ENCODE data around the gene GJA3. TPM values are rescaled to one million over a fixed set of nuclear protein-coding genes. Genes with fewer than 3 reads are reported as not detected.

GJA3 gene
- total RNA-seq, 4 donors from 2014 or later, result 0.11 to 0.54 (median 0.41) TPM

DNA sequence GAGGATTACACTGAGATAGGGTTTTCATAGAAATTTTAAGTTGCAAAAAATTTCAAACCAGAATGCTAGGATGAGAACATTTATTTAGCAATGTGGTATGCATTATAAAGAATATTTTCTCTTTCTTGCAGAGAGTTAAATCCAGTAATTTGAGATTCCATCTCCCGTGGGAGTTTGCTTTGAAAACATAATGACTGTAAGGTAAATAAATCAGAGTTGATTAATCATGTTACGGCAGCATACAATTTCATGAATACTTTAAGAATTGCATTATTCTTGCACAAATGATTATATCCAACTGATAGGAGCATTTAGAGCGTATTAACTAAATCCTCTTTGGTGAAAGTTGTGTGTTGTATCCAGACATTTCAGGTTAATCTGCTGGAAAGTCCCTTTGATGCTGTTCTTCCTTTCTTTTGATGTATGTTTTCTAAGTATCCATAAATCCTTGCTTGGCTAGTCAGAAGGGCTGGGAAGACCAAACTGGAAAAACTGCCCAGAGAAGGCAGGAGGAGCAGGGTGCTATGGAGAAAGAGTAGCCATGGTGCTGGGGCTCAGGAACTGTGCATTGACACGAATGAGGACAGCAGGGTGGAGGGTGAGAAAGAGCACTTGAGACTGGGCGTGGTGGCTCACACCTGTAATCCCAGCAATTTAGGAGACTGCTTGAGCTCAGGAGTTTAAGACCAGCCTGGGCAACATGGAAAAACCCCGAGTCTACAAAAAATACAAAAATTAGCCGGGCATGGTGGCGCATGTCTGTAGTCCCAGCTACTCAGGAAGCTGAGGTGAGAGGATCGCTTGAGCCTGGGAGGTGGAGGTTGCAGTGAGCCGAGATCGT, 4.8 kb upstream of the GJA3 start:
- no peak for TF ChIP-seq CTCF (IDR thresholded peaks at IDR 0.05)
- no peak for TF ChIP-seq POLR2A (IDR thresholded peaks at IDR 0.05)
- H3K27ac ChIP-seq, result no peak overlapping the region
- no peaks in the 10 kb centered on the region for H3K9me3 ChIP-seq
- DNase-seq, result no peak
- peaks cover 14% of the 10 kb centered on the region for H3K27me3 ChIP-seq
- WGBS, 2 donors, result 68 to 73% methylated on average over 11 of the region's 11 CpGs
- H3K4me1 ChIP-seq, result peaks cover 0 to 12% of the 10 kb centered on the region in 2 donors
- intact Hi-C loops (cut with DNase I), result loop anchor here (10.0 kb wide), 1 partner anchor 231 kb away; no protein-coding TSS in a partner anchor
- no peaks in the 10 kb centered on the region for H3K36me3 ChIP-seq
- H3K4me3 ChIP-seq (replicated peaks in 1 of 3), result no peak overlapping the region

GRCh38 chr13:20161951-20162300, 1.1 kb upstream of the GJA3 start:
- DNase-seq, result no peak
- H3K27ac ChIP-seq, result no peak overlapping the region
- peaks cover 43% of the 10 kb centered on the region for H3K27me3 ChIP-seq
- intact Hi-C loops (cut with DNase I), result loop anchor here (10.0 kb wide), 1 partner anchor 227 kb away; no protein-coding TSS in a partner anchor
- no peaks in the 10 kb centered on the region for H3K9me3 ChIP-seq
- 67 to 79% methylated on average over 7 to 13 of the region's 16 CpGs for WGBS, 2 donors
- no peaks in the 10 kb centered on the region for H3K36me3 ChIP-seq
- TF ChIP-seq CTCF (IDR thresholded peaks at IDR 0.05), result no peak
- no peak overlapping the region for H3K4me3 ChIP-seq (replicated peaks in 1 of 3)
- H3K4me1 ChIP-seq, result peaks cover 6 to 20% of the 10 kb centered on the region in 2 donors

GRCh38 chr13:20161275-20161950, 561 bp upstream of the GJA3 start:
- intact Hi-C loops (cut with DNase I), result loop anchor here (10.0 kb wide), 1 partner anchor 227 kb away; no protein-coding TSS in a partner anchor
- 12 to 16% methylated on average over 25 to 26 of the region's 79 CpGs for WGBS, 2 donors
- Histone ChIP-seq H3K4me3 (replicated peaks in 1 of 3) (peak overlapping the region in 1 of 3 donors; percentile 32), H3K27ac (no peak overlapping the region), H3K27me3 (peaks cover 43% of the 10 kb centered on the region), H3K4me1 (peaks cover 6 to 20% of the 10 kb centered on the region in 2 donors), H3K9me3 (no peaks in the 10 kb centered on the region), H3K36me3 (no peaks in the 10 kb centered on the region)
- peak; percentile 28 to 39 for DNase-seq
- TF ChIP-seq CTCF (IDR thresholded peaks at IDR 0.05) (no peak), POLR2A (IDR thresholded peaks at IDR 0.05) (no peak)

DNA sequence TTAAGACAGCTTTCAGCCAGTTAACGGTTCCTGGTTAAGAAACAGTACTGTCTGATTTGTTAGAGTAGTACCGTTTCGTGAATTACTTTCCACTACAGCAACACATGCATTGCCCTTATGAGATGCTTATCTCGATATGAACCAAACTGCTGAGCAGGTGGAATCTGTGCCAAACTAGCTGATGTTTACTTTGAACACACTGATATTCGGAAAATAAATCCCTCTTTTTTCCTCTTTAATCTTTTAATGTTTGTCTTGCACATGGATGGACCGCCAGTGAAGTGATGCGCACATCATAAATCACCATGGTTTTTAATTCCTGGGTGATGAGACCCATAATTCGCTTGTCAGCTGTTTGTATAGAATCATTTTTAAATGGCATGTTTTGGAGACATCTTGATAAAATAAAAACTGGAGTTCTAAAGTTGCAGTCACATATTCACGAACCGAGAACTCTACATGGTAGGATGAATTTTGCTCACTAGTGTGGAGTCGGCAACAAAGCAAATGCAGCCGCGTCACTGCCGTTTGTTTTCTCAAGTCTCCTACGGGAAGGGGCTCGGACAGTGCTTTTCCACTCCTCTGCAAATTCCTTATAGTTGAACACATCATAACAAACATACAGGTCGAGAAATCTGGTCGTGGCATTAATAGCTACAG, 1.1 kb downstream of the GJA3 start:
- Histone ChIP-seq H3K36me3 (no peaks in the 10 kb centered on the region), H3K9me3 (no peaks in the 10 kb centered on the region), H3K27ac (no peak overlapping the region), H3K27me3 (peaks cover 43% of the 10 kb centered on the region), H3K4me1 (peaks cover 6 to 20% of the 10 kb centered on the region in 2 donors), H3K4me3 (replicated peaks in 1 of 3) (no peak overlapping the region)
- intact Hi-C loops (cut with DNase I), result loop anchor here (10.0 kb wide), 1 partner anchor 225 kb away; no protein-coding TSS in a partner anchor
- DNase-seq, result no peak
- TF ChIP-seq POLR2A (IDR thresholded peaks at IDR 0.05) (no peak), CTCF (IDR thresholded peaks at IDR 0.05) (no peak)
- 21 to 25% methylated on average over 18 of the region's 18 CpGs for WGBS, 2 donors
